ENCODE data around the gene NPR1. TPM values are rescaled to one million over a fixed set of nuclear protein-coding genes. Genes with fewer than 3 reads are reported as not detected.
"Not testable (repeated sequence)": the region's sequence is repeated elsewhere in the genome, so short reads cannot be mapped to it uniquely, and the experiment has no call there.

The NPR1 gene
- total and polyA plus RNA-seq, 2 experiments from 2014 or later, result 1.1 to 1.7 TPM

GRCh38 chr1:153699768-153700167 lies 21.3 kb downstream of the NPR1 start:
- peaks cover 14% of the 10 kb centered on the region for H3K4me1 ChIP-seq (ENCODE audit: low read depth)

GRCh38 chr1:153705484-153705883 lies 27.0 kb downstream of the NPR1 start:
- DNase-seq (ENCODE audit: low read depth in 1 of 2, low spot score in 1 of 2), result no peak
- no peak for TF ChIP-seq CTCF (IDR thresholded peaks at IDR 0.05; ENCODE audit: low read depth, low read length)
- Histone ChIP-seq H3K27me3 (no peaks in the 10 kb centered on the region), H3K27ac (no peak overlapping the region), H3K4me3 (no peak overlapping the region), H3K9me3 (ENCODE audit: low read depth) (no peaks in the 10 kb centered on the region), H3K36me3 (no peaks in the 10 kb centered on the region), H3K4me1 (ENCODE audit: low read depth) (no peaks in the 10 kb centered on the region)

More at GRCh38 chr1:153699768-153700167, 21.3 kb downstream of the NPR1 start:
- H3K4me3 ChIP-seq, result no peak overlapping the region
- H3K27ac ChIP-seq, result no peak overlapping the region
- H3K36me3 ChIP-seq, result no peaks in the 10 kb centered on the region
- TF ChIP-seq CTCF (IDR thresholded peaks at IDR 0.05; ENCODE audit: low read depth, low read length), result no peak
- no peaks in the 10 kb centered on the region for H3K27me3 ChIP-seq
- no peaks in the 10 kb centered on the region for H3K9me3 ChIP-seq (ENCODE audit: low read depth)
- no peak for DNase-seq (ENCODE audit: low read depth in 1 of 2, low spot score in 1 of 2)

GRCh38 chr1:153711026-153711425 lies 32.5 kb downstream of the NPR1 start:
- no peak overlapping the region for H3K4me3 ChIP-seq
- TF ChIP-seq CTCF (IDR thresholded peaks at IDR 0.05; ENCODE audit: low read depth, low read length), result no peak
- no peaks in the 10 kb centered on the region for H3K4me1 ChIP-seq (ENCODE audit: low read depth)
- no peaks in the 10 kb centered on the region for H3K27me3 ChIP-seq
- no peaks in the 10 kb centered on the region for H3K9me3 ChIP-seq (ENCODE audit: low read depth)
- H3K36me3 ChIP-seq, result no peaks in the 10 kb centered on the region
- no peak overlapping the region for H3K27ac ChIP-seq
- DNase-seq (ENCODE audit: low read depth in 1 of 2, low spot score in 1 of 2), result no peak

DNA sequence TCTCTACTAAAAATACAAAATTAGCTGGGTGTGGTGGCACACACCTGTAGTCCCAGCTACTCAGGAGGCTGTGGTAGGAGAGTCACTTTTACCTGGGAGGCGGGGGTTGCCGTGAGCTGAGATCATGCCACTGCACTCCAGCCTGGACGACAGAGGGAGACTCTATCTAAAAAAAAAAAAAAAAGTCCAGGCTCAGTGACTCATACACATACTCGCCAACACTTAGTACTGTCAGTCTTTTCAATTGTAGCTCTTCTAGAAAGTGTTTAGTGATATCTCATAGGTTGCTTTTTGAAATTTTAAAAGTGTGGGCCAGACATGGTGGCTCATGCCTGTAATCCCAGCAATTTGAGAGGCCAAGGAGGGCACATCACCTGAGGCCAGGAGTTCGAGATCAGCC lies 37.7 kb downstream of the NPR1 start:
- not testable (repeated sequence) for H3K27me3 ChIP-seq; DNase-seq (ENCODE audit: low read depth in 1 of 2, low spot score in 1 of 2); H3K9me3 ChIP-seq (ENCODE audit: low read depth); H3K27ac ChIP-seq; H3K4me1 ChIP-seq (ENCODE audit: low read depth); H3K4me3 ChIP-seq; H3K36me3 ChIP-seq

DNA sequence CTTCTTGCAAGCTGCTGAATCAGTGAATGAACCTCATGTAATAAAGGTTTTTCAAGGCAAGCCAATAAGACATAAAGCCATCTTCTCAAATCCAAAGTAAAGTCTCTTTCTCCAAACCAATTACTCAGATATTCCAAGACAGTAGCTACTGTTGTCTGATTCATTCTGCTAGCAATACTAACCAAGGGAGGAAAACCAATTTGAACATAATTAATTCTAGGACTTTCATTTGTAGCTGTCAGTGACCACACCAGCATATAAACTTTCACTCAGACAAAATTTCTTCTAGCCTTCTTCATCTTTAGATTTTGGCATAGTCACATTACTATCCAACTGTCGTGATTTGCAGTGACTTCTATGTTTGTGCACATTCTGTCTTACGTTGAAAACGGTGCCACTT lies 38.8 kb downstream of the NPR1 start:
- H3K27me3 ChIP-seq, result no peaks in the 10 kb centered on the region
- TF ChIP-seq CTCF (IDR thresholded peaks at IDR 0.05; ENCODE audit: low read depth, low read length), result no peak
- H3K9me3 ChIP-seq (ENCODE audit: low read depth), result no peaks in the 10 kb centered on the region
- H3K4me3 ChIP-seq, result no peak overlapping the region
- H3K27ac ChIP-seq, result no peak overlapping the region
- no peak for DNase-seq (ENCODE audit: low read depth in 1 of 2, low spot score in 1 of 2)
- H3K36me3 ChIP-seq, result no peaks in the 10 kb centered on the region
- no peaks in the 10 kb centered on the region for H3K4me1 ChIP-seq (ENCODE audit: low read depth)

DNA sequence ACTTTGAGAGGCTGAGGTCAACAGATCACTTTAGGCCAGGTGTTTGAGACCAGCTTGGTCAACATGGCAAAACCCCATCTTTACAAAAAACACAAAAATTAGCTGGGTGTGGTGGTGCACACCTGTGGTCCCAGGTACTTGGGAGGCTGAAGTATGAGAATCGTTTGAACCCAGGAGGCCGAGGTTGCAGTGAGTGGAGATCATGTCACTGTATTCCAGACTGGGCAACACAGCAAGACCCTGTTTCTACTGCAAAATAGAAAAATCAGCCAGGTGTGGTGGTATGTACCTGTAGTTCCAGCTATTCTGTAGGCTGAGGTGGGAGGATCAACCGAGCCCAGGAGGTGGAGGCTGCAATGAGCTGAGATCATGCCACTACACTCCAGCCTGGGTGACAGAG lies 45.2 kb downstream of the NPR1 start:
- no peaks in the 10 kb centered on the region for H3K36me3 ChIP-seq
- peaks cover 2% of the 10 kb centered on the region for H3K4me1 ChIP-seq (ENCODE audit: low read depth)
- no peak overlapping the region for H3K4me3 ChIP-seq
- H3K9me3 ChIP-seq (ENCODE audit: low read depth), result no peaks in the 10 kb centered on the region
- H3K27me3 ChIP-seq, result no peaks in the 10 kb centered on the region
- DNase-seq (ENCODE audit: low read depth in 1 of 2, low spot score in 1 of 2), result no peak
- TF ChIP-seq CTCF (IDR thresholded peaks at IDR 0.05; ENCODE audit: low read depth, low read length), result no peak
- no peak overlapping the region for H3K27ac ChIP-seq

GRCh38 chr1:153724634-153725033 lies 46.1 kb downstream of the NPR1 start:
- H3K4me3 ChIP-seq; DNase-seq (ENCODE audit: low read depth in 1 of 2, low spot score in 1 of 2); H3K27me3 ChIP-seq; H3K4me1 ChIP-seq (ENCODE audit: low read depth); H3K36me3 ChIP-seq; H3K27ac ChIP-seq; H3K9me3 ChIP-seq (ENCODE audit: low read depth): not testable (repeated sequence)
